ENCODE data around the gene RAF1.
"Not testable (repeated sequence)": the region's sequence is repeated elsewhere in the genome, so short reads cannot be mapped to it uniquely, and the experiment has no call there.

Gene RAF1

GRCh38 chr3:12663936-12664908 lies at the start of gene RAF1:
TSS of gene RAF1 (minus strand) at chr3:12664117. CDS start at chr3:12618721, 45,396 bp downstream.
- peak; percentile 98 for DNase-seq (ENCODE audit: low spot score)

GRCh38 chr3:12710062-12710461 lies 46.1 kb upstream of the RAF1 start:
- no peak for DNase-seq (ENCODE audit: low spot score)

- DNase-seq (ENCODE audit: low spot score): no peak
Measured at GRCh38 chr3:12709334-12709733, 45.4 kb upstream of the RAF1 start.

- peak; percentile 83 for DNase-seq (ENCODE audit: low spot score)
Measured at GRCh38 chr3:12708584-12709192, 44.8 kb upstream of the RAF1 start.

- DNase-seq (ENCODE audit: low spot score): no peak
Measured at GRCh38 chr3:12707449-12707848, 43.5 kb upstream of the RAF1 start.

- DNase-seq (ENCODE audit: low spot score): peak; percentile 63
Measured at GRCh38 chr3:12706504-12707253, 42.8 kb upstream of the RAF1 start.

- peak; percentile 66 for DNase-seq (ENCODE audit: low spot score)
Measured at GRCh38 chr3:12705981-12706380, 42.1 kb upstream of the RAF1 start.

- no peak for DNase-seq (ENCODE audit: low spot score)
Measured at GRCh38 chr3:12705374-12705926, 41.5 kb upstream of the RAF1 start.

- DNase-seq (ENCODE audit: low spot score): no peak
Measured at GRCh38 chr3:12702501-12702900, 38.6 kb upstream of the RAF1 start.

- not testable (repeated sequence) for DNase-seq (ENCODE audit: low spot score)
Measured at GRCh38 chr3:12701601-12702000, 37.7 kb upstream of the RAF1 start.

GRCh38 chr3:12700800-12701199 lies 36.9 kb upstream of the RAF1 start:
- no peak for DNase-seq (ENCODE audit: low spot score)

- no peak for DNase-seq (ENCODE audit: low spot score)
Measured at GRCh38 chr3:12695916-12696315, 32.0 kb upstream of the RAF1 start.

- no peak for DNase-seq (ENCODE audit: low spot score)
Measured at GRCh38 chr3:12695112-12695511, 31.2 kb upstream of the RAF1 start.

- no peak for DNase-seq (ENCODE audit: low spot score)
Measured at GRCh38 chr3:12692444-12692843, 28.5 kb upstream of the RAF1 start.

- DNase-seq (ENCODE audit: low spot score): no peak
Measured at GRCh38 chr3:12689997-12690711, 26.2 kb upstream of the RAF1 start.

GRCh38 chr3:12687948-12688347 lies 24.0 kb upstream of the RAF1 start:
- no peak for DNase-seq (ENCODE audit: low spot score)

- no peak for DNase-seq (ENCODE audit: low spot score)
Measured at GRCh38 chr3:12686096-12686495, 22.2 kb upstream of the RAF1 start.

- DNase-seq (ENCODE audit: low spot score): peak; percentile 82
Measured at GRCh38 chr3:12681943-12682390, 18.1 kb upstream of the RAF1 start.

GRCh38 chr3:12681089-12681942 lies 17.4 kb upstream of the RAF1 start:
- DNase-seq (ENCODE audit: low spot score): peak; percentile 14

- DNase-seq (ENCODE audit: low spot score): peak; percentile 71
Measured at GRCh38 chr3:12679468-12679867, 15.6 kb upstream of the RAF1 start.

All from AG20443 (cell line).